KMS-11 (cell line): Measurements from ENCODE around the gene DCTN2.

Experiments used
- H2AFZ ChIP-seq: fragments of 200-600 bp; sonication (generic); 2 replicates; pipeline ENCODE4 v1.6.1; 2016; ENCODE audit warnings: antibody characterized with exemption, mixed run types, low read depth
- H3K27ac ChIP-seq: fragments of 200-600 bp; sonication (generic); 2 replicates; pipeline ENCODE4 v1.6.1; 2016; ENCODE audit warnings: mild to moderate bottlenecking, mixed run types
- H3K27me3 ChIP-seq: fragments of 200-600 bp; sonication (generic); 2 replicates; pipeline ENCODE4 v1.6.1; 2017; ENCODE audit warnings: mild to moderate bottlenecking, low read depth, mixed run types, moderate library complexity; ENCODE audit not compliant: insufficient read depth
- H3K36me3 ChIP-seq: fragments of 200-600 bp; sonication (generic); 2 replicates; pipeline ENCODE4 v1.6.1; 2017; ENCODE audit warnings: mild to moderate bottlenecking, mixed run types; ENCODE audit not compliant: insufficient read depth
- H3K4me1 ChIP-seq: fragments of 200-600 bp; sonication (generic); 2 replicates; pipeline ENCODE4 v1.6.1; 2016; ENCODE audit warnings: mild to moderate bottlenecking, low read depth, mixed run types; ENCODE audit not compliant: poor library complexity, severe bottlenecking
- H3K4me2 ChIP-seq: fragments of 200-600 bp; sonication (generic); 2 replicates; pipeline ENCODE4 v1.7.0; 2016; ENCODE audit warnings: mild to moderate bottlenecking, mixed run types
- H3K4me3 ChIP-seq: fragments of 200-600 bp; sonication (generic); IDR thresholded peaks from 2 replicates; pipeline ENCODE4 v1.6.1; 2017; ENCODE audit warnings: low read depth, low read length, mixed read lengths; ENCODE audit not compliant: insufficient read depth
- H3K79me2 ChIP-seq: fragments of 200-600 bp; sonication (generic); 2 replicates; pipeline ENCODE4 v1.6.1; 2016; ENCODE audit warnings: low read depth, mixed run types; ENCODE audit not compliant: insufficient read depth
- H3K9ac ChIP-seq: fragments of 200-600 bp; sonication (generic); 2 replicates; pipeline ENCODE4 v1.6.1; 2016; ENCODE audit warnings: mild to moderate bottlenecking, mixed run types
- H4K20me1 ChIP-seq: fragments of 200-600 bp; sonication (generic); 2 replicates; pipeline ENCODE4 v1.6.1; 2016; ENCODE audit warnings: mild to moderate bottlenecking, mixed run types; ENCODE audit not compliant: insufficient read depth
- TF ChIP-seq, protein P1 (sequence below): fragments of 200-600 bp; sonication (generic); conservative IDR thresholded peaks from 2 replicates; pipeline ENCODE4 v1.6.1; 2017; ENCODE audit warnings: low read depth, mild to moderate bottlenecking, antibody characterized with exemption, low read length, moderate library complexity, mixed read lengths

DCTN2 gene

GRCh38 chr12:57558864-57559263 is 11.9 kb upstream of the DCTN2 start:
- Histone ChIP-seq H3K4me1 (no peaks in the 10 kb centered on the region), H3K9ac (no peak overlapping the region), H3K27me3 (no peaks in the 10 kb centered on the region; the same call in 1 of the 2 replicates), H3K36me3 (no peaks in the 10 kb centered on the region), H3K27ac (no peak overlapping the region), H3K79me2 (no peaks in the 10 kb centered on the region), H2AFZ (no peak overlapping the region), H4K20me1 (no peaks in the 10 kb centered on the region), H3K4me3 (no peak overlapping the region), H3K4me2 (no peak overlapping the region)
- TF ChIP-seq, protein P1, sequence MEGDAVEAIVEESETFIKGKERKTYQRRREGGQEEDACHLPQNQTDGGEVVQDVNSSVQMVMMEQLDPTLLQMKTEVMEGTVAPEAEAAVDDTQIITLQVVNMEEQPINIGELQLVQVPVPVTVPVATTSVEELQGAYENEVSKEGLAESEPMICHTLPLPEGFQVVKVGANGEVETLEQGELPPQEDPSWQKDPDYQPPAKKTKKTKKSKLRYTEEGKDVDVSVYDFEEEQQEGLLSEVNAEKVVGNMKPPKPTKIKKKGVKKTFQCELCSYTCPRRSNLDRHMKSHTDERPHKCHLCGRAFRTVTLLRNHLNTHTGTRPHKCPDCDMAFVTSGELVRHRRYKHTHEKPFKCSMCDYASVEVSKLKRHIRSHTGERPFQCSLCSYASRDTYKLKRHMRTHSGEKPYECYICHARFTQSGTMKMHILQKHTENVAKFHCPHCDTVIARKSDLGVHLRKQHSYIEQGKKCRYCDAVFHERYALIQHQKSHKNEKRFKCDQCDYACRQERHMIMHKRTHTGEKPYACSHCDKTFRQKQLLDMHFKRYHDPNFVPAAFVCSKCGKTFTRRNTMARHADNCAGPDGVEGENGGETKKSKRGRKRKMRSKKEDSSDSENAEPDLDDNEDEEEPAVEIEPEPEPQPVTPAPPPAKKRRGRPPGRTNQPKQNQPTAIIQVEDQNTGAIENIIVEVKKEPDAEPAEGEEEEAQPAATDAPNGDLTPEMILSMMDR = no peak

DNA sequence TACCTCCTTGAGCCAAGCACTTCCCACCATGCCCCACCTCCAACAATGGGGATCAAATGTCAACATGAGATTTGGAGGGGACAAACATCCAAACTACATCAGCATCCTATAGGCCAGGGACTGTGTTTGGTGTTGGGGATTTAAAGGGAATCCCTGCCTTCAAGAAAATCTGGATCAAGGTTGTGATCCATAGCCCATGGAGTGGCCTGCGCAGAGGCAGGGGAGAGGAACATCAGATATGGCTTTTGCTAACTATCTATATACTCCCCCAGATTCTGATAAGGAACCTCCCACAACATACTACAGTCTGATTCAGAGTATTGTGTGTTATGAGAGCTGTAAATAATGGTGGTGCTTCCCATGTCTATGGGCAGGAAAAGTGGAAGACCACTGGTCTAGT is 7.9 kb upstream of the DCTN2 start:
- H3K79me2 ChIP-seq = no peaks in the 10 kb centered on the region
- no peaks in the 10 kb centered on the region for H3K36me3 ChIP-seq
- TF ChIP-seq, protein P1 = no peak
- H3K9ac ChIP-seq = no peak overlapping the region
- H3K27ac ChIP-seq = no peak overlapping the region
- H2AFZ ChIP-seq = no peak overlapping the region
- peaks cover 5% of the 10 kb centered on the region; the same call in 1 of the 2 replicates for H3K27me3 ChIP-seq
- no peak overlapping the region for H3K4me3 ChIP-seq
- H3K4me1 ChIP-seq = peaks cover 5% of the 10 kb centered on the region
- H4K20me1 ChIP-seq = no peaks in the 10 kb centered on the region
- H3K4me2 ChIP-seq = no peak overlapping the region

GRCh38 chr12:57554453-57554852 is 7.5 kb upstream of the DCTN2 start:
- Histone ChIP-seq H3K27ac (no peak overlapping the region), H2AFZ (no peak overlapping the region), H3K79me2 (no peaks in the 10 kb centered on the region), H3K9ac (no peak overlapping the region), H4K20me1 (no peaks in the 10 kb centered on the region), H3K4me2 (no peak overlapping the region), H3K36me3 (no peaks in the 10 kb centered on the region), H3K4me3 (no peak overlapping the region), H3K27me3 (peaks cover 7% of the 10 kb centered on the region), H3K4me1 (peaks cover 7% of the 10 kb centered on the region)
- TF ChIP-seq, protein P1 = no peak

DNA sequence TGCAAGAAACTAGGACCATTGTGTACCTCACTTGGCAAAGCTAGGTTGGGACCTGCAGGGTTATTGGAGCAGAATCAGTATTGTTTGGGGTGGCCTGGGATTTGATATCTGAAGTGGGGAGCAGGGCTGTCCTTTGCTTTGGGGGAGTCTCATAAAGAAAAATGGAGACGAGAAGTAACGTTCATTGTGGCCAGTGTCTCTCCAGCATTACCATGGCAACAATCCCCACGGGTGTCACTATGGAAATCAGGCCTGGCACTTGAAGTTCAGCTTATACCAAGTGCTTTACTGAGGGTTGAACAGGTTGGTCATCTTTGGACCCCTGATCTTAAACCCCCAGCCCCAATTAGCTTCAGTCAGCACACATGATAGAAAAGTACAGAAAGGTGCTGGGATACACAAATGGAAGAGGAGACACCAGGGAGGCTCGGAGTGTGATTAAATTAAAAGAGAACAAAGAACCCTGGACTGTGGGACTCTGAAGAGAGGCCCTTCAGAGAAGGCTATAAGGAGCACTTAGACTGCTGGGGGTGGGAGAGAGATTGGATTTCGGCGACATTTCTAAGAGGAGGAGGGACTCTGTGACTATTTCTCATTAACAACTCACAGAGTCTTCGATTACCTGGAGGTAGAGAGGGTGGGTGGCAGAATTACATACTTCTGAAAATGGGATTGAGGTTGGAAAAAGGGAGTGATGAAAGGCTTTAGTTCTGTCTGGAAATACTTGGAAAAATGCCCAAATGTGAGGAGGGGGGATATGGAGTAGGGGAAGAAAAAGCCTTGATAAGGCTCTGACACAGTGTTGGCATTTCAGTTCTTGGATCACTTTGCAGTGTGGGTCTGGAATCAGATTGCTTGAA is 6.6 kb upstream of the DCTN2 start:
- H3K4me3 ChIP-seq = no peak overlapping the region
- no peak overlapping the region for H3K4me2 ChIP-seq
- H3K27me3 ChIP-seq = peaks cover 16% of the 10 kb centered on the region
- no peaks in the 10 kb centered on the region for H4K20me1 ChIP-seq
- no peak overlapping the region for H2AFZ ChIP-seq
- no peak overlapping the region for H3K27ac ChIP-seq
- H3K9ac ChIP-seq = no peak overlapping the region
- H3K79me2 ChIP-seq = no peaks in the 10 kb centered on the region
- peaks cover 16% of the 10 kb centered on the region for H3K4me1 ChIP-seq
- TF ChIP-seq, protein P1 = no peak
- no peaks in the 10 kb centered on the region for H3K36me3 ChIP-seq
